GM23248 (cell line): Measurements from ENCODE around the gene OR10AG1.

ENCODE experiments used
- EZH2 ChIP-seq: fragments of 200-600 bp; sonication (generic); IDR thresholded peaks from 2 replicates; pipeline ENCODE4 v1.6.1; 2018; ENCODE audit warnings: antibody characterized with exemption, mild to moderate bottlenecking; ENCODE audit not compliant: insufficient read depth, poor library complexity, severe bottlenecking
- EZH2phosphoT487 ChIP-seq: fragments of 200-600 bp; sonication (generic); IDR thresholded peaks from 2 replicates; pipeline ENCODE4 v1.6.1; 2018; ENCODE audit warnings: antibody characterized with exemption, moderate library complexity, mild to moderate bottlenecking, low read depth; ENCODE audit not compliant: insufficient read depth

DNA sequence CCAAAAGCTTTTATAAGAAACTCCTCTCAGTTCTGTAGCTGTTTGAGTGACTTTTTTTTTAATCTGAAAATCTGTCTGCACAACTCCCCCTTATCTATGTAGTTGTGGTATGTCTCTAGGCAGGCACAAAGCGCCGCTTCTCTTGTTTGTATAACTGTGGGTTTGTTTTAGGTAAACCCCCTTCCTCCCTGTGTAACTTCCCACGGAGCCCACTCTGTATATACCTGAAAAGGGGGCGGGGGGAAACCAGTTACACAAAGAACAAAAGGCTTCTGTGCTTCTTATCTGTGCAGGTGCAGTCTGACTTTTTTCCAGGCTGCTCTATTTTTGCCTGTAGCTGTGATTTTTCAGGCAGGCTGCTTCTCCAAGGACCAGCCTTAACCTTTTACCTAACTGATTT lies 13.2 kb downstream of the OR10AG1 start:
- TF ChIP-seq EZH2phosphoT487, result no peak
- no peak for TF ChIP-seq EZH2
